GM12874 (cell line): ENCODE data around the gene FSTL4.

Experiments used
- CTCF ChIP-seq: IDR thresholded peaks from 2 replicates; pipeline ENCODE4 v1.5.1; 2011; ENCODE audit warnings: low read depth, mild to moderate bottlenecking, control low read depth, low read length, moderate library complexity; ENCODE audit not compliant: insufficient read depth

The FSTL4 gene

GRCh38 chr5:133554279-133554678 is 58.1 kb downstream of the FSTL4 start:
- TF ChIP-seq CTCF, result no peak

- peak; percentile 86 for TF ChIP-seq CTCF
Observed at GRCh38 chr5:133552925-133553525, 59.3 kb downstream of the FSTL4 start.

GRCh38 chr5:133546500-133546899 is 65.8 kb downstream of the FSTL4 start:
- no peak for TF ChIP-seq CTCF

- no peak for TF ChIP-seq CTCF
Observed at GRCh38 chr5:133544346-133544745, 68.0 kb downstream of the FSTL4 start.

GRCh38 chr5:133539818-133540217 is 72.5 kb downstream of the FSTL4 start:
- no peak for TF ChIP-seq CTCF

- no peak for TF ChIP-seq CTCF
Observed at GRCh38 chr5:133538718-133539117, 73.6 kb downstream of the FSTL4 start.

- TF ChIP-seq CTCF, result no peak
Observed at GRCh38 chr5:133534566-133534965, 77.8 kb downstream of the FSTL4 start.
